Smooth muscle cell of the coronary artery (primary cell): ENCODE data around the gene CPED1. TPM values are rescaled to one million over a fixed set of nuclear protein-coding genes. Genes with fewer than 3 reads are reported as not detected.

Source experiments
- total RNA-seq: library from RNA; depleted of rRNA; stranded (reverse); fragments of >200 nt; gene quantifications from 2 replicates; pipeline ENCODE4 v1.2.3, GENCODE V29; 2014; ENCODE audit warnings: low replicate concordance

CPED1 gene
- total RNA-seq: 32.2 and 50.7 TPM in 2 replicates

DNA sequence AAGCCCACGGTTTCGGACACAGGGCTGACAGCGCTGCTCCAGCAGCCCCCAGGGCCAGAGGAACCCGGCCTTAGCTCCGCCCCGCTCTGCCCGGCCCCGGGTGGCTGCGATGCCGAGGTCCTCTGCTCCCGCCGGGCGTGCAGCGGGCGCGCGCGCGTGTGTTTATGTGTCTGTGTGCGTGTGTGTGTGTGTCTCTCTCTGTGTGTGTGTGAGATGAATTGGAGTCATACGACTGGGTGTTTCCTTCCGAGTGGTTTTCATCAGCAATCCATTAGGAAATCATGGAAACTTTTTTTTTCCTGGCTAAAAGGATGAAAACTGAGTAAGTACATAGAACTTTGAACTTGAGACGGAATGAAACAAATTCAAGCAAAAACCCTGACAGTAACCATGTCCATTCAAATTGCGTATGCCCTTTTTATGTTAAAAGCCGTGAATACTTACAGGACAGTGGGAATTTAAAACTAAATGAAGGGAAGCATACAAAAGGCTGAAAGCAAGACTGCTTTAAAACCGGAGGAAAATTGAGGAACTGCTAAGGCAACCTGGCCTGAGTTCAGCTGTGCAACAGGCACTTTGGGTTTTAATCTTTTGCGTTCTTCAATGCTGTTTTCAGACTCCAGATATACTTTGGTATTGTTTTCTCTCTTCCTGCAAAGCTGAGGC lies at the start of gene CPED1:
CPED1 (plus strand) TSS at position 121 of the 666 bp plus-strand sequence. CDS start 911 bp downstream, outside the sequence.

DNA sequence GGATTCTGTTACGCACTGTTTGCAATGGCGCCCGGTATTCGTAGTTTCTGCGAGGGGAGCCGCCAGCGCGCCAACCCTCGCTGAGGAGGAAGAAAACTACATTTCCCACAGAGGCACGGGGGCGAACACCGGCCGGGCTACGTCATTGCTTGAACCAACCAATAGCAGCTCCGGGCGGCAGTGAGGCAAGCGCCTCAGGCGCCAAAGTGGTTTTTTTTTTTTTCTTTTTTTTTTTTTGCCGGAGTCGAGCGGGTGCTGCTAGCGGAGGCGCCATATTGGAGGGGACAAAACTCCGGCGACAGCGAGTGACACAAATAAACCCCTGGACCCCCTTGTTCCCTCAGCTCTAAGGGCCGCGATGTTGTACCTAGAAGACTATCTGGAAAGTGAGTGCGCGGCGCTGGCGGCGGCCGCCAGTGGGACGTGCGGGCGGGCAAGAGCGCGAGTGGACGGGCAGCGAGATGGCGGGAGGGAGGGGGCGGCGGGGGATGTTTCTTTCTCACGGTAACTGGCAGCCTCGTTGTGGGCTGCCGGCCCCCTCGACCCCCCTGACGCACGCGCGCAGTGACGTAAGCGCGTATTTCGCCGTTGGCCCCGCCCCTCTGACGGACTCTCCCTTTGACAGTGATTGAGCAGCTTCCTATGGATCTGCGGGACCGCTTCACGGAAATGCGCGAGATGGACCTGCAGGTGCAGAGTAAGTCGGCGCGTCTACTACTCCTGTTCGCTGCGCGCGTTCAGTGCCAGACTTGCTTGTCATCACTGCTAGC lies 37.8 kb upstream of the CPED1 start, which contains the start of gene ING3:
ING3 (plus strand) TSS at position 239 of the 770 bp plus-strand sequence; CDS start at position 359, 120 bp downstream.

GRCh38 chr7:121328508-121329190 lies 340.1 kb downstream of the CPED1 start, which contains the start of gene WNT16:
Gene WNT16 (plus strand): TSS chr7:121329000. CDS start chr7:121329293, 293 bp downstream.

Other genes starting within 250 kb of the CPED1 start
- gene TSPAN12, start 130.6 kb upstream of the CPED1 start, total RNA-seq: 2.0 and 3.5 TPM in 2 replicates
- gene ING3, start 37.9 kb upstream of the CPED1 start, total RNA-seq: 5.5 and 8.5 TPM in 2 replicates